Measurements from ENCODE around the gene CSDE1.
"Not testable (repeated sequence)": the region's sequence is repeated elsewhere in the genome, so short reads cannot be mapped to it uniquely, and the experiment has no call there.

Gene CSDE1

DNA sequence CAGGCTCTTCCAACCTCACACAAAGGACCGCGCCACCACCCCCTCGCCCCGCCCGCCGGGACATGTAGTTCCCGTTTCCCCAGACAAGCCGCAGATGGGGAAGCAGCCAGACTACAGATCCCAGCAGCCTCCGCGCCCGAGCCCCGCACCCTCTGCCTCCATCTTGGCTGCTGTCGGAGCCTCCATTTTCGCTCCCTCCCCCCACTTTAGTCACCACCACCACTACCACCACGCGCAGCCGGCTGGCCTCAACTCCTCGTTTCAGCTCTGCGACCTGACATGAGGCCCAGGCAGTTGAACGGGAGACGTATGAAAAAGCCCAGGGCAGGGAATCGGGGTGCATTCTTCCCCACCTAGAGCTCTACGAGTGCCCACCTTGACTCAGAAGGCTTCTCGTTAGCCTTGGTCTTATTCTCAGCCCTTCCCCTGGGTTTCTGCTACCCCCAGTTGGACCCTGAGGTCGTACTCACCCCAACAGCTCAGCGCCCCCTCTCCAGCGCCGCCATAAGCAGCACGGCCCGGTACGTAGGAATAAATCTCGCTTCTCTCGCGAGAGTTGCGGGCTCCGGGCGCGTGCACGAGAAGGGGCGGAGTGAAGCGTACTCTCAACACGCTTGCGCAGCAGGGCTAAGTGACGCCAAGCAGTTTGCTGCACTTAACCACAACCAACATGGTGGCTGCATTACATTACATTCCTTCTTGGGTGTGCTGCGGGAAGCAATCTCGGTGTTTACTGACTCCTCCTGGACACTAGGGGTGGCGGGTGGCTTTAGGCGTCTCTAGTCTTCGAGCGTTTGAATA lies at the start of gene CSDE1:
CSDE1 (minus strand) TSS at position 530 of the 801 bp plus-strand sequence. CDS start 18,094 bp downstream, outside the sequence.
- TF ChIP-seq CTCF (IDR thresholded peaks at IDR 0.05; ENCODE audit: low read depth, low read length): peak; percentile 31
- TF ChIP-seq MYC (IDR thresholded peaks at IDR 0.05; ENCODE audit: low read depth, low read length): peak; percentile 70
- TF ChIP-seq POLR2A (IDR thresholded peaks at IDR 0.05; ENCODE audit: extremely low read depth, insufficient read length): peak; percentile 96
- TF ChIP-seq MAX (IDR thresholded peaks at IDR 0.05; ENCODE audit: low read depth, low read length): peak; percentile 85
- peak within 1 kb of the TSS; percentile 97 for H3K4me3 ChIP-seq (ENCODE audit: low read depth, low read length)
- DNase-seq (ENCODE audit: low read depth): peak; percentile 97

DNA sequence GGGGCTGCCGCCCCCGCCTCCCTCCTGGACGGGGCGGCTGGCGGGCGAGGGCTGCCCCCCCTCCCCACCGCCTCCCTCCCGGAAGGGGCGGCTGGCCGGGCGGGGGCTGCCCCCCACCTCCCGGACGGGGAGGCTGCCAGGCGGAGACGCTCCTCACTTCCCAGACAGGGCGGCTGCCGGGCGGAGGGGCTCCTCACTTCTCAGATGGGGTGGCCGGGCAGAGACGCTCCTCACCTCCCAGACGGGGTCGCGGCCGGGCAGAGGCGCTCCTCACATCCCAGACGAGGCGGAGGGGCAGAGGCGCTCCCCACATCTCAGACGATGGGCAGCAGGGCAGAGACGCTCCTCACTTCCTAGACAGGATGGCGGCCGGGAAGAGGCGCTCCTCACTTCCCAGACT lies 46.7 kb upstream of the CSDE1 start:
- not testable (repeated sequence) for H3K4me3 ChIP-seq (ENCODE audit: low read depth, low read length); DNase-seq (ENCODE audit: low read depth)

DNA sequence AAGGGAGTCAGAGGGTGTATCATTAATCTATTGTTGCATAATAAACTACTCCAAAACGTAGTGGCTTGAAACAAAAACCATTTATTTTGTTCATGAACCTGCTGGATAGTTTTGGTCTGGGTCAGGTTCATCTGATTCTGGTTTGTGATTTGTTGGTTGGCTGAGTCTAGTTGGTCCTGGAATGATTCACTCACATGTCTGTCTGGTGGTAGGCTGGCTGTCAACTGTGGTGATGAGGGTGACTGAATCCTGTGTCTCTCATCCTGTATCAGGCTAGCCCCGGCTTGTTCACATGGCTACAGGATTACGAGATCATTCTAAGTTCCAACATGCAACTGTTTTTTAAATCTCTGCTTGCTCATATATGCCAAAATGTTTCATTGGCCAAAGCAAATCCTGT lies 45.2 kb upstream of the CSDE1 start:
- H3K4me3 ChIP-seq (ENCODE audit: low read depth, low read length): no peak overlapping the region
- TF ChIP-seq CTCF (IDR thresholded peaks at IDR 0.05; ENCODE audit: low read depth, low read length) (no peak), MAX (IDR thresholded peaks at IDR 0.05; ENCODE audit: low read depth, low read length) (no peak), POLR2A (IDR thresholded peaks at IDR 0.05; ENCODE audit: extremely low read depth, insufficient read length) (no peak), MYC (IDR thresholded peaks at IDR 0.05; ENCODE audit: low read depth, low read length) (no peak)
- no peak for DNase-seq (ENCODE audit: low read depth)

- DNase-seq (ENCODE audit: low read depth): no peak
- TF ChIP-seq POLR2A (IDR thresholded peaks at IDR 0.05; ENCODE audit: extremely low read depth, insufficient read length) (no peak), MAX (IDR thresholded peaks at IDR 0.05; ENCODE audit: low read depth, low read length) (no peak)
- H3K4me3 ChIP-seq (ENCODE audit: low read depth, low read length): no peak overlapping the region
Observed at GRCh38 chr1:114794038-114794437, 36.3 kb upstream of the CSDE1 start.

DNA sequence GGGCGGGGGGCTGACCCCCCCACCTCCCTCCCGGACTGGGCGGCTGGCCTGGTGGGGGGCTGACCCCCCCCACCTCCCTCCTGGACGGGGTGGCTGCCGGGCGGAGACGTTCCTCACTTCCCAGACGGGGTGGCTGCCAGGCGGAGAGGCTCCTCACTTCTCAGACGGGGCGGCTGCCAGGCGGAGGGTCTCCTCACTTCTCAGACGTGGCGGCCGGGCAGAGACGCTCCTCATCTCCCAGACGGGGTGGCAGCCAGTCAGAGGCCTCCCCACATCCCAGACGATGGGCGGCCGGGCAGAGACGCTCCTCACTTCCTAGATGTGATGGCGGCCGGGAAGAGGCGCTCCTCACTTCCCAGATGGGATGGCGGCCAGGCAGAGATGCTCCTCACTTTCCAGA lies 32.8 kb upstream of the CSDE1 start:
- DNase-seq (ENCODE audit: low read depth); H3K4me3 ChIP-seq (ENCODE audit: low read depth, low read length): not testable (repeated sequence)

DNA sequence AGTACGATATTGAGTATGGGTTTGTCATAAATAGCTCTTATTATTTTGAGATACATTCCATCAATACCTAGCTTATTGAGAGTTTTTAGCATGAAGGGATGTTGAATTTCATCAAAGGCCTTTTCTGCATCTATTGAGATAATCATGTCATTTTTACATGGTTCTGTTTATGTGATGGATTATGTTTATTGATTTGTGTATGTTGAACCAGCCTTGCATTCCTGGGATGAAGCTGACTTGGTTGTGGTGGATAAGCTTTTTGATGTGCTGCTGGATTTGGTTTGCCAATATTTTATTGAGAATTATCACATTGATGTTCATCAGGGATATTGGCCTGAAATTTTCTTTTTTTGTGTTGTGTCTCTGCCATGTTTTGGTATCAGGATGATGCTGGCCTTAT lies 28.7 kb upstream of the CSDE1 start:
- H3K4me3 ChIP-seq (ENCODE audit: low read depth, low read length); DNase-seq (ENCODE audit: low read depth): not testable (repeated sequence)

DNA sequence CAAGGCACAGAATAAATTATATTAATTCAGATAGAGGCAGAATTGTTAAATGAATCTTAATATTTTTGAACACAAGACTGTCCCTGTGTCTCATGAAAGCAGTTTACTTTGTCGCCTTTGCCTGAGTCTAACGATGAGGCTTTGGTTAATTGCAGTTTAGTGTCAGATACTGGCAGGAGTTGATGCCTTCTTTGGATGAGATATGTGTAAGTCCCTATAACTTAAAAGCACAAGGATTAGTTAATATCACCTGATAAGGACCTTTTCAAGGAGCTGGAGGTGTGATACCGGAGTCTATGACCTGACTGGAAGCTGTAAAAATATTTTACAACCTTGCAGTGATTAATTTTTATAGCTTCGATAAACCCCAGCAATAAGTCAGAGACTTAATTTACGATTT lies 24.7 kb upstream of the CSDE1 start:
- TF ChIP-seq MAX (IDR thresholded peaks at IDR 0.05; ENCODE audit: low read depth, low read length) (no peak), CTCF (IDR thresholded peaks at IDR 0.05; ENCODE audit: low read depth, low read length) (no peak)
- no peak overlapping the region for H3K4me3 ChIP-seq (ENCODE audit: low read depth, low read length)
- DNase-seq (ENCODE audit: low read depth): no peak

GRCh38 chr1:114780344-114781226 lies 22.8 kb upstream of the CSDE1 start, which contains the start of gene SIKE1:
SIKE1 (minus strand) TSS chr1:114780685; CDS start chr1:114780607, 78 bp downstream.
- TF ChIP-seq CTCF (IDR thresholded peaks at IDR 0.05; ENCODE audit: low read depth, low read length): no peak
- peak; percentile 73 for TF ChIP-seq MYC (IDR thresholded peaks at IDR 0.05; ENCODE audit: low read depth, low read length)
- TF ChIP-seq POLR2A (IDR thresholded peaks at IDR 0.05; ENCODE audit: extremely low read depth, insufficient read length): peak; percentile 95
- TF ChIP-seq MAX (IDR thresholded peaks at IDR 0.05; ENCODE audit: low read depth, low read length): peak; percentile 69
- peak; percentile 97 for DNase-seq (ENCODE audit: low read depth)

More at GRCh38 chr1:114780344-114781226, 22.8 kb upstream of the CSDE1 start, which contains the start of gene SIKE1:
- H3K4me3 ChIP-seq (ENCODE audit: low read depth, low read length): peak within 1 kb of the TSS; percentile 96

Measured in NB4 (cell line).